Body of pancreas (tissue), 4 donors: ENCODE measurements around the gene MTFMT. TPM values are rescaled to one million over a fixed set of nuclear protein-coding genes. Genes with fewer than 3 reads are reported as not detected.

Experiments used
- ATAC-seq: fragments of 150-250 bp; one replicate; pipeline ENCODE4 v1.9.1; 2016
- DNase-seq, 4 donors: peaks; one replicate each; pipeline ENCODE4 v3.0.0-alpha.2; 2019
- H3K27ac ChIP-seq, 4 donors: fragments of 200-600 bp; sonication (generic); 1 replicate in 3 of 4; 2 replicates in 1 of 4; pipeline versions ENCODE4 v1.5.1 to v1.6.1; 2016 to 2019; ENCODE audit warnings: mild to moderate bottlenecking in 1 of 4, mixed read lengths in 1 of 4, moderate library complexity in 1 of 4
- H3K27me3 ChIP-seq, 2 donors: fragments of 200-600 bp; sonication (generic); one replicate each; pipeline ENCODE4 v1.6.0; 2016; ENCODE audit warnings: mild to moderate bottlenecking in 1 of 2
- H3K36me3 ChIP-seq, 2 donors: fragments of 200-600 bp; sonication (generic); replicated peaks in 1 of 2; 2 replicates each; pipeline ENCODE4 v1.5.1; 2016; ENCODE audit warnings: low read depth in 2 of 2; ENCODE audit not compliant: insufficient read depth in 1 of 2
- H3K4me1 ChIP-seq: fragments of 200-600 bp; sonication (generic); one replicate; pipeline ENCODE4 v1.6.0; 2016
- H3K4me3 ChIP-seq, 2 donors: fragments of 200-600 bp; sonication (generic); 1 replicate in 1 of 2; 2 replicates in 1 of 2; pipeline ENCODE4 v1.5.1; 2016 to 2019
- H3K9me3 ChIP-seq, 3 donors: fragments of 200-600 bp; sonication (generic); 1 replicate in 2 of 3; 2 replicates in 1 of 3; pipeline ENCODE4 v1.5.1; 2016
- POLR2A ChIP-seq, 3 donors: fragments of 450-650 bp; IDR thresholded peaks; one replicate each; pipeline ENCODE4 v1.6.1; 2016; ENCODE audit warnings: antibody characterized with exemption in 3 of 3, mild to moderate bottlenecking in 2 of 3
- WGBS, 2 donors: methylation state at CpG; one replicate each; pipeline ENCODE4 v1.1.5; 2017; 5-methylcytosine and 5-hydroxymethylcytosine counted together
- intact Hi-C: fragments of 100-400 bp; cut with DNase I; formaldehyde crosslinking; loops from one replicate; pipeline ENCODE4 v1.15.1; 2023
- total RNA-seq, 2 donors: library from RNA; depleted of rRNA; stranded (reverse); fragments of >200 nt; gene quantifications; one replicate each; pipeline ENCODE4 v1.1.0, GENCODE V29; 2016
- TF ChIP-seq, protein P1 (sequence below), 7 experiments: fragments of 450-650 bp in 4 of 7; fragments of 200-600 bp in 3 of 7; sonication (generic) in 3 of 7; IDR thresholded peaks; one replicate each; pipeline ENCODE4 v1.5.1; 2016 to 2019; ENCODE audit warnings: antibody characterized with exemption in 7 of 7

MTFMT gene
- total RNA-seq, 2 donors from 2014 or later: 10.1 to 22.1 TPM

- Histone ChIP-seq H3K9me3 (no peaks in the 10 kb centered on the region), H3K27ac (no peak overlapping the region), H3K36me3 (no peaks in the 10 kb centered on the region), H3K4me3 (no peak overlapping the region), H3K4me1 (peaks cover 20% of the 10 kb centered on the region), H3K27me3 (no peaks in the 10 kb centered on the region)
- WGBS, 2 donors: 20 to 41% methylated on average over 7 to 13 of the region's 13 CpGs
- DNase-seq (peak; percentile 54 to 71 (median 70)), ATAC-seq (peak; percentile 39)
- no peak for TF ChIP-seq POLR2A (IDR thresholded peaks at IDR 0.05)
- TF ChIP-seq, protein P1, sequence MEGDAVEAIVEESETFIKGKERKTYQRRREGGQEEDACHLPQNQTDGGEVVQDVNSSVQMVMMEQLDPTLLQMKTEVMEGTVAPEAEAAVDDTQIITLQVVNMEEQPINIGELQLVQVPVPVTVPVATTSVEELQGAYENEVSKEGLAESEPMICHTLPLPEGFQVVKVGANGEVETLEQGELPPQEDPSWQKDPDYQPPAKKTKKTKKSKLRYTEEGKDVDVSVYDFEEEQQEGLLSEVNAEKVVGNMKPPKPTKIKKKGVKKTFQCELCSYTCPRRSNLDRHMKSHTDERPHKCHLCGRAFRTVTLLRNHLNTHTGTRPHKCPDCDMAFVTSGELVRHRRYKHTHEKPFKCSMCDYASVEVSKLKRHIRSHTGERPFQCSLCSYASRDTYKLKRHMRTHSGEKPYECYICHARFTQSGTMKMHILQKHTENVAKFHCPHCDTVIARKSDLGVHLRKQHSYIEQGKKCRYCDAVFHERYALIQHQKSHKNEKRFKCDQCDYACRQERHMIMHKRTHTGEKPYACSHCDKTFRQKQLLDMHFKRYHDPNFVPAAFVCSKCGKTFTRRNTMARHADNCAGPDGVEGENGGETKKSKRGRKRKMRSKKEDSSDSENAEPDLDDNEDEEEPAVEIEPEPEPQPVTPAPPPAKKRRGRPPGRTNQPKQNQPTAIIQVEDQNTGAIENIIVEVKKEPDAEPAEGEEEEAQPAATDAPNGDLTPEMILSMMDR (IDR thresholded peaks at IDR 0.05): peak; percentile 27 to 67 (median 61)
- intact Hi-C loops: no loop called here
Observed at GRCh38 chr15:65032801-65033537, 3.5 kb upstream of the MTFMT start.

DNA sequence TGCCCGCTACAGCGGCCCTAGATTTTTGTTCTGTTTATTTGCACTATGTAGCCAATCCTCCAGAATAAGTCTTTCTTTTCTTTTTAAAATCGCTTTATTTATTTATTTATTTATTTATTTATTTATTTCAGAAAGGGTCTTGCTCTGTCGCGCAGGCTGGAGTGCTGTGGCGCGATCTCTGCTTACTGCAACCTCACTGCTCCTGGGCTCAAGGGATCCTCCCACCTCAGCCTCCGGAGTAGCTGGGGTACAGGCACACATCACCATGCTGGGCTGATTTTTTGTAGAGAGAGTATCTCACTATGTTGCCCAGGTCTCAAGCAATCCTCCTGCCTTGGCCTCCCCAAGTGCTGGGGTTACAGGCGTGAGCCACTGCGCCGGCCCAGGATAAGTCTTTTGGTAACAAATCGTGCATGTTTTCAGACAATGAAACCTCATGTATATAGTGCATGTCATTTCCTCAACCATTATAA lies 333 bp upstream of the MTFMT start:
- H3K4me3 ChIP-seq: peak overlapping the region in 1 of 2 donors; percentile 82
- intact Hi-C loops: no loop called here

GRCh38 chr15:65028338-65028737 lies 1.1 kb downstream of the MTFMT start:
- Histone ChIP-seq H3K9me3 (no peaks in the 10 kb centered on the region), H3K36me3 (peaks cover 0 to 1% of the 10 kb centered on the region in 2 donors), H3K27me3 (no peaks in the 10 kb centered on the region), H3K4me1 (peaks cover 15% of the 10 kb centered on the region), H3K27ac (no peak overlapping the region), H3K4me3 (no peak overlapping the region)
- ATAC-seq: no peak
- 67 to 71% methylated on average over 10 of the region's 10 CpGs for WGBS, 2 donors
- TF ChIP-seq, protein P1 (IDR thresholded peaks at IDR 0.05): no peak
- TF ChIP-seq POLR2A (IDR thresholded peaks at IDR 0.05): no peak
- intact Hi-C loops: no loop called here
- no peak for DNase-seq

More for the DNA sequence above, 333 bp upstream of the MTFMT start:
- TF ChIP-seq, protein P1 (IDR thresholded peaks at IDR 0.05): no peak
- TF ChIP-seq POLR2A (IDR thresholded peaks at IDR 0.05): no peak
- peaks cover 23% of the 10 kb centered on the region for H3K4me1 ChIP-seq
- DNase-seq (no peak), ATAC-seq (no peak)
- no peaks in the 10 kb centered on the region for H3K27me3 ChIP-seq
- peaks cover 0 to 1% of the 10 kb centered on the region in 2 donors for H3K36me3 ChIP-seq
- WGBS, 2 donors: 55 to 56% methylated on average over 12 of the region's 12 CpGs
- no peaks in the 10 kb centered on the region for H3K9me3 ChIP-seq
- H3K27ac ChIP-seq: peak overlapping the region in 1 of 4 donors; percentile 72

GRCh38 chr15:65027593-65027992 lies 1.8 kb downstream of the MTFMT start:
- Histone ChIP-seq H3K27me3 (no peaks in the 10 kb centered on the region), H3K36me3 (peaks cover 0 to 1% of the 10 kb centered on the region in 2 donors), H3K4me3 (no peak overlapping the region), H3K9me3 (no peaks in the 10 kb centered on the region), H3K27ac (no peak overlapping the region), H3K4me1 (peaks cover 12% of the 10 kb centered on the region)
- no peak for DNase-seq
- TF ChIP-seq, protein P1 (IDR thresholded peaks at IDR 0.05): no peak
- no peak for TF ChIP-seq POLR2A (IDR thresholded peaks at IDR 0.05)
- intact Hi-C loops: no loop called here
- WGBS, 2 donors: 83 to 92% methylated on average over 1 of the region's 1 CpG
- no peak for ATAC-seq
